Measurements from ENCODE around the gene ACIN1.

DNA sequence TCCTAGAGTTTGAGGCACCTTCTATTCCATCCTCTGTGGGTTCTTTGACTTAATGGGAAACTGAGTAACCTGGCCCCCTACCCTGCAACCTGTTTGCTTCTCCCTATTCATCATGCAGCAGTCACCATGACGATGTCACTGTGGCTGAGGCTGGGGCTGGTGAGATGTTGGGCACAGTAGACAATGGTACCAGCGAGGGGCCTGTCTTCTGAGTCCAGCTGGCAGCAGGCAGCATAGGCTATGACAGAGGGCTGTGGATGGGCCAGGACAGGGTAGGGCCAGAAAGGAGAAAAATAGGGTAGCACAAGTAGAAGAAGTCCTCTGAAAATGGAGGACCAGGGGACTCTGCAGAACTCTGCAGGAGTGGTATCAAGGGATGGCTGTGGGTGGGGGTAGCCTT, 7.9 kb upstream of the ACIN1 start:
- TF ChIP-seq, protein P1, sequence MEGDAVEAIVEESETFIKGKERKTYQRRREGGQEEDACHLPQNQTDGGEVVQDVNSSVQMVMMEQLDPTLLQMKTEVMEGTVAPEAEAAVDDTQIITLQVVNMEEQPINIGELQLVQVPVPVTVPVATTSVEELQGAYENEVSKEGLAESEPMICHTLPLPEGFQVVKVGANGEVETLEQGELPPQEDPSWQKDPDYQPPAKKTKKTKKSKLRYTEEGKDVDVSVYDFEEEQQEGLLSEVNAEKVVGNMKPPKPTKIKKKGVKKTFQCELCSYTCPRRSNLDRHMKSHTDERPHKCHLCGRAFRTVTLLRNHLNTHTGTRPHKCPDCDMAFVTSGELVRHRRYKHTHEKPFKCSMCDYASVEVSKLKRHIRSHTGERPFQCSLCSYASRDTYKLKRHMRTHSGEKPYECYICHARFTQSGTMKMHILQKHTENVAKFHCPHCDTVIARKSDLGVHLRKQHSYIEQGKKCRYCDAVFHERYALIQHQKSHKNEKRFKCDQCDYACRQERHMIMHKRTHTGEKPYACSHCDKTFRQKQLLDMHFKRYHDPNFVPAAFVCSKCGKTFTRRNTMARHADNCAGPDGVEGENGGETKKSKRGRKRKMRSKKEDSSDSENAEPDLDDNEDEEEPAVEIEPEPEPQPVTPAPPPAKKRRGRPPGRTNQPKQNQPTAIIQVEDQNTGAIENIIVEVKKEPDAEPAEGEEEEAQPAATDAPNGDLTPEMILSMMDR (IDR thresholded peaks at IDR 0.05) = no peak
- no peak for TF ChIP-seq POLR2AphosphoS5 (IDR thresholded peaks at IDR 0.05)

Data from upper lobe of left lung (tissue), 4 donors.